ENCODE data around the gene MDGA2.

DNA sequence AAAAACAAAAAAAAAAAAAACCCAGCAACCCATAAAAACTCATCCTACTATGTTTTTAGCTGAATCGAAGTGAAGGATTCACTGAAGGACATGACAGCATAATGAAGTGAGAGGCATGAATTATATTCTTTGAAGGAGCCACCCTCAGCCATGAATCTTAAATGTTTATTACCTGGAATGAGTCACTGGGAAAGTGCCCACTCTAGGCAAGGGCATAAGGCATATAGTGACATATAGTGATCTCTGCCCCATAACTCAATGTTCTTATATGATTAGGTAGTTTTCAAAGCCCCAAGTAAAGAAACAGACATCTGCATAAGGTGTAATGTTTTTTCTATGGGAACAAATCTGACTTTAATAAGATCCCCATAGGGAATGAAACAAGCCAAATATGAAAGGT, 79.9 kb downstream of the MDGA2 start:
- TF ChIP-seq CTCF (IDR thresholded peaks at IDR 0.05) (no peak), POLR2A (IDR thresholded peaks at IDR 0.05) (no peak)

All from right lobe of liver (tissue), 4 donors.